ENCODE measurements around the gene AGAP3.

The AGAP3 gene

DNA sequence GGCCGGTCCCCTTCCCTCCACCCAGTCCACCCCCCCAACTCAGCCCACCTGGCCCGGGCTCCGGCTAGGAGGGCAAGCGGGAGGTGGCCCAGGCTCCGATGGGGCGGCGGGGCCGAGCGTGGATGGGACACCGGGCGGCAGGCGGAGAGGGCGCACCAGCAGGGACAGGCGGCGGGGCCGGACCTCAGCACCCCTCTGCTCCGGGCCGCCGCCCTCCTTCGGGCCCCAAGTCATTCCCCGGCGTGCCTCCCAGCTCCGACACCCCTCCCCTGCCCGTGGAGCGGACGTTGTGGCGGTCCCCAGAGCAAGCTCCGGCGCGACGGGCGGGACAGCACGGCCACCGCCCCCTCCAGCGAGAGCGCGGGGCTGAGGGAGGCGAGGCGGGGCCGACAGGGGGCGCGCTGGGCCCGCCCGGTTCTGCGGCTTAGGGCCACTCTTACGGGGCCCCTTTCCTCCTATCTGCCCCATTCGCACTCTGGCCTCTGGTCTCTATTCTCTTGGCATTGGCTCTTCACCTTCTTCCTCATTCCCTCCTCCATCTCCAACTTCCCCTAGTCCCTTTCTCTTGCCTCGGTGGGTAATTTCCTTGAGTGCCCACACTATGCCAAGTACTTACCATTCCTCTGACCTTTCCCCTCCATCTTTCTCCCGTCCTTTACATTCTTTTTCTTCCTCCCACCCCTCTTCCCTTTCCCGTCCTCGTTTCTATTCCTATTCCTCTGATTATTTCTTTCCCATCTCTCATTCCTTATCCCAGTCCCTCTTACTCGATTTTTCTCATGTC, 81.9 kb downstream of the AGAP3 start:
- peak; percentile 71 for DNase-seq

DNA sequence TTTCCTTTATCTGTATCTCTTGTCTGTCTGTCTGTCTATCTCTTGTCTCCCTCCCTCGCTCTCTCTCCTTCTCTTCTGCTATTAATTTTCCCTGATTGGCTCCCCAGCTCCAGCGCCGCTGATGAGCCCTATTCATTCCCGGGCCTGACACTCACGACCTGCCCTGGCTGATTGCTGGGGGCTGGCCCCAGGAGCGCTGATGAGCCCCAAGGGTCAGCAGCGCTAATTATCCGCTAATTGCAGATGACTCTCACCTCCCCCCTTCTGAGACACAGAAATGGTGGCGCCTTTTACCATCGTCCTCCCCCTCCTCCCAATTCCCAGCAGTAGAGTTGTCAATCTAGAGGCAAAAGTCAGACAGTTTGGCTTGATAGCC, 82.5 kb downstream of the AGAP3 start:
- no peak for DNase-seq

DNA sequence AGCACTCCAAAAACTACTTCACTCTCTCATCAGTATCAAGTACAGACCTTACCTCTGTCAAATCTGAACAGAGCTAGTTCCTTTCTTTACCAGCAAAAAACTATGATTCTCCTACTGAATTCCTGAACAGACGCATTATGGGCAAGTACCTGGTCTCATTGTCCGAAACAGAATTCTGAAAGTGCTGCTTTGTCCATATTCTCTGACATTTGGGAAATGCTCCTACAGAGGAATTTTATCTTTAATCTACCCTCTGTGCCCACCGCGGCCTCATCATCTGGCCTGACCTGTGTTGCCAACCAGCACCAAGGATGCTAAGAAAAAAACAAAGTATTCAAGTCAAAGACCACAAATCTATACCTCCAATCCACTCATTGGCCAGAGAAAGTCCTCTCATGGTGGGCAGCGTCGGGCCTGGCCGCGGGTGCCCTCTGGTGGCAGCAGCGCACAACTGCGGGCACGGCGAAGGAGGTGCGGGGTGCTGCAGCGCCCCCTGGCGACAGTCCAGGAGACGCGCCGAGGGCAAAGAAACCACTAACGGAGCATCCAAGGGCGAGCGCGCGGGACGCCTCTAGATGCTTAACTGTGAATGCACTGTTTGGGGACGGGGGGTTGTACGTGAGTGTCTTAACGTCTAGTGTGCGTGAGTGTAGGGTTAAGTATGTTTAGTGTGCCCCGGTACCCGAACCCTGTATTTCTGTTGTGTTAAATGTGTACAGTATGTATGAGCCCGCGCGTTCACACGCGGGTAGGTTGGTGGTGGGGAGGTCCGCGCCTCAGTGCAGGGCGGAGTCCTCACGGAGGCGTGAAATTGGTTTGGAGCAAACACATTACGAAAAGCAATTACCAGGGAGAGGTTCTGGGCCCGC, 86.2 kb downstream of the AGAP3 start:
- DNase-seq, result peak; percentile 92

DNA sequence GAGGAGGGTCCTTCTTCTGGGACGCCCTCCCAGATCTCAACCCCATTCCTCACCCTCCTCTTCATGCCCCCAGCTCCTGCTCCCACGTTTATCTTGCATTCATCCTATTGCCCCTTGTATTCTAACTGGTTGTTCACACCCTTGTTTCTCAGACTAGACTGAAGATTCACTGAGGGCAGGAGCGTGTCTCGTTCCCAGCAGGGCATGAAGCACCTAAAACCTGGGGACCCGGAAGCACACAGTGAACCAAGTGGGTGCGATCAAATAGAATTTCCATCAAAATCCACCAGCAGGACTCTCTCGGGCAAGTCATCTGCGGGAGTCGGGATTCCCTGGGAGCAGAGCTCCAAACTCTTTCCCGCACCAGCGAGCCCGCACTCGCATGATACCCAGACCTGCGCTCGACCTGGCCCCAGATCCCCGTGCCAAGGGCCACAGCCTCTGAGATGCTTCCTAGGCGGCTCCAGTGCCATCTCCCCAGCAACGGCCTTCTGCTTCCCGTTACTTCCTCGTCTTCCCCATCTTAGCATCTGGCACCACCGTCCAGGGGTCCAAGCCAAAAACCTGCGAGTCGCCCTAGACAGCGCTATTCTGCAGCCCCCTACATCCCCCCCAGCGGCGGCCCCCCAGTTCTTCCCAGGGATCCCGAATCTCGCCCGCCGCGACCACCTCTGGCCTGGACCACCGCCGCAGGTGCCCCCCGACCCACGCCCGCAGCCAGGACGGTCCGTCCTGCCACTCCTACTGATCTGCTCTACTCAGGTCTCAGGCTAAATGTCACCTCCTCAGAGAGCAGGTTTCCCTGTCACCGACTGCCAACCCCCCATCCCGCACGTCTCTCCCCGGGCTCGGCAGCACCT, 87.3 kb downstream of the AGAP3 start:
- no peak for DNase-seq

DNA sequence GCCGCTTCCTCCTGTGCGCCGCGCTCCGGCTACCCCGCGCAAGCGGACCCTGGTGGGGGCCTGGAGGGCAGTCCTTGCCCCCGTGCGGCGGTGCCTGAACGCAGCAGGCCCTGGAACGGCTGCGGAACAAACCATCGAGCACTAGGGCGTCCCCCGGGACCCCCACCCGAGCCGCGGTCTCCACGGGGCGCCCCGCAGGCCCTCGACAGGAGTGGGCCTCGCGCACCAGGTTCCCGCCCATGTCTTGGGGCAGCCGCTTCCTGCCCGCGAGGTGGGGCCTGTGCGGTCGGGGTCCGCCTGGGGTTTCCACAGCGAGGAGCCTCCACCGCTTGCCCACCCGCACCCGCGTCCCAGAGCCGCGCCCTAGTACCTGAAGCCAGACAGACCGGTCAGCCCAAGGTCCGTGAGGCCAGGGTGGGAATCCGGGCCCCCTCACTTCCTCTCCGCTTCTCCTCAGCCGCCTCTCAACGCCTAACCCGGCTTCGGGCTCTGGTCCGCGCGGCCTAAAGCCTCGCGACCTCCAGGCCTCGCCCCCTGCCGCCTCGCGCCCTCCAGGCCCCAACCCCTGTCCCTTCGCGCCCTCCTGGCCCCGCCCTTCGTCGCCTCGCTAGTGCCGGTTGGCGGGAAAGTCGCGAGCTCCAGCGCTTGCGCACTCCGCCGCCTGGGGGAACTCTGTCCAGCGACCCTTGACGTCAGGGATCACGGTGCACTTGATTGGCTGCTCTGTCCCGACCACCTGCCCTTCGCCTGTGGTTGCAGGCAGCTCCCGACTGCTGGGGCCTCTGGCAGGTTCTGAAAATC, 88.2 kb downstream of the AGAP3 start:
- peak; percentile 38 for DNase-seq

GRCh38 chr7:151175047-151175792, 88.9 kb downstream of the AGAP3 start:
- DNase-seq, result no peak

DNA sequence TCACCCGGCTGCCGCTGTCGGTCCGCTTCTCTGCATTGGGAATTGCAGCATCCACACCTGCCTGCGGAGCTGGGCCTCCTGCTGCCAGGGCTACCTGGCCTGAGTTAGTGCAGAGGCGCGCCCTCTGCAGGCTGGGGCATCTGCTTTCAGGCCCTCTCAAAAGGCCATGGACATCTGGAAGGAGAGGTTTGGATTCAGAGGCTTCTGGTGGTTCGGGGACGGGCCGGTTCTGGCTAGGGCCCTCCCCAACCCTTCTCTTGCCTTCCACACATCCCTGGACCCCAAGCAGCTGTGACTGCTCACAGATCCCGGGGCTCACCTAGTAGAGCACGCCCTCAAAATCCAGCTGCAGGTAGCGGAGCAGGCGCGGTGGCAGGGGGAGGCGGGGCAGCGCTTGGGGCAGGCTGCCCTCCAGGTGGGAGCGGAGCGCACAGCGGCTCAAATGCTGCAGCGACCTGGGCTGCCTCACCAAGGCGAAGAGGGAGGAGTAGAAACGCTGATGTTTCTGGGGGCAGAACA, 89.6 kb downstream of the AGAP3 start:
- no peak for DNase-seq

DNA sequence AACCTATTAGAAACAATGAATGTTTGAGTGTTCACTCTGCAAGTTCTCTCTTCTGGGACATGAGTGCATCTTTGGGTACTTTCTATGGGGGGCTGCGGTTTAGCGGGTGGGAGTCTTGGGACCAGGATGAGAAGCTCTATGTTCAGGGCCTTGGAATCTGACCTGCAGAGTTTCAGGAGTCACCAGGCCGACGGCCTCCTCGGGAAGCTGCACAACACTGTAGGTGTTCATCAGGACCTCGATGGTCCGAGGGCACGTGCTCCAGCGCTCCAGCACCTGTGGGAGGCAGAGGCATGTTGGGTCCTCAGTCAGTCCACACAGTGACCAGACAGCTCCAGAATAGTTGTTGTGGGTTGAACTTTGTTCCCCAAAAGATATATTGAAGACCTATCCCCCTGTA, 90.1 kb downstream of the AGAP3 start:
- no peak for DNase-seq

DNA sequence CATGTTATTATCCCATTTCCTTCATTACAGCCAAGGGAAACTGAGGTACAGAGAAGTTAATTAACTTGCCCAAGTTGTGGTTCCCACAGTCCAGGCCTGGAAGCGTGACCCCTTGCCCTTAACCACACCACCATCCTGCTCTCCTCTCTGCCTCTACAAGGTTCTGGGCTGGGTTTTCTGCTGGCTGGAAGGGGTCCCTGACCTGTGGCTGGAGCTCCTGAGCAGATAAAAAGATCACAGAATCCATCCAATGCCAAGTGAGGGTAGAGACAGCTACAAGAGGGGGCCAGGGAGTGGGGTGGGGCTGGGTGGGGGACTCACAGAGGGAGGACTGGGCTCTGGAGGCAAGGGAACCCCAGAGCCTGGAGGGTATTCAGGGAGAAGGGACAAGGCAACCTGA, 91.0 kb downstream of the AGAP3 start:
- DNase-seq, result no peak

- DNase-seq, result no peak
Observed at GRCh38 chr7:151178236-151178635, 92.0 kb downstream of the AGAP3 start.

DNA sequence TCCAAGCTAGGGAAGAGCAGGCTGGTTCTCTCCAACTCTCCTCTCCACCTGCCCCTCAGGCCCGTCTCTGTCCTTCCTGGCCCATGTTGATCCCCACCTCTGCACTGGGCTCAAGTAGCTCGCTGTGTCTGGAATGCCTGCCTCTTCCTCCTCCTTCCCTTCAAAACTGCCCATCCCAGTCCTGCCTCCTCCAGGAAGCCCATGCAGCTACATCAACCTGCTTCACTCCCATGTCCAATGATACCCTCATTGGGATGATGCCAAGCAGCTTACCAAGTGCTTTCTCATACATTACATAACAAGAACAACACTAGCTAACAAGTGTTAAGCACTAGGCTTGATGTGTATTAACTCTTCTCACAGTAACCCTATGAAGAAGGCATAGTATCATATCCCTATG, 92.6 kb downstream of the AGAP3 start:
- DNase-seq, result no peak

DNA sequence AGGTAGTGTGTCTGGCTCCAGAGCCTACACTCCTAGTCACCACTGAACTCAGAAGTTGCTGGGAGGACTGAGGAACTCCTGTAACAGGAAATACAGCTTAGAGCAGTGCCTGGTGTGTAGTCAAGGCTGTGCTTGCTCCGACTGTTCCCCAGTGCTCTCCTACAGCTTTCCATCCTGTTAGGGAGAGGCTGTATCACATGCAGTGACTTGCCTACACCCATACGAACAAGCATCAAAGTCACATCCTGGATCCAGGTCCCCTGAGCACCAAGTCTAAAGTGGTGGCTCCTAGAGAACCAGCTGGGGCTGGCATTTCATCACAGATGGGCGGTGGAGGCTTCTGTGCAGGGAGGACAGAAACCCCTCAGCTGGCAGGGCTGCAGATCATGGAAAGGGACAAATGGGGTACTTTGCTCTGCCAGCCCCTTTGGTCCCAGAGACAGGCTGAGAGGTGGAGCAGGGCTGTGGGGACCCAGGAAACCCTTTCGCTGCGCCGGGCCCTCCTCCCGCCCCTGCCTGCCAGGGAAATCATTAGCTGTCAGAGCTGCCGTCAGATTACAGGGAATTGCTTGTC, 93.1 kb downstream of the AGAP3 start:
- peak; percentile 15 for DNase-seq

GRCh38 chr7:151179946-151180345, 93.7 kb downstream of the AGAP3 start:
- no peak for DNase-seq

DNA sequence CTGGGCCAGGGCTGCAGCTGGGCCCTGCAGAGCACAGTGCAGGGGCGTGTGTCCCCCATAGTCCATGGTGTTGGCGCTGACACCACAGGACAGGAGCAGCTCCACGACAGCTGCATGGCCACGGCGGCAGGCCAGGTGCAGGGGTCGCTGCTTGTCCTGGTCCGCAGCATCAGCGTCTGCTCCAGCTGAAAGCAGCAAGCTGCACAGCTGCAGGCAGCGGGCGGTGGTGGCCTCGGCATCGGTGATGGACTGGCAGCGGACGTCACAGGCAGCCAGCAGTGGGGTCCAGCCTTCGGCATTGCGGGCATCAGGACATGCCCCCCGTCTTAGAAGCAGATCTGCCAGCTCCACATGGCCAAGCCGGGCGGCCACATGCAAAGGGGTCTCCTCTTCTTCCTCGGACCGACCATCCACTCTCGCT, 94.7 kb downstream of the AGAP3 start:
- no peak for DNase-seq

GRCh38 chr7:151185762-151186639, 99.7 kb downstream of the AGAP3 start:
- no peak for DNase-seq

GRCh38 chr7:151186640-151187408, 100.5 kb downstream of the AGAP3 start, which contains the start of gene ASB10:
ASB10 (minus strand) TSS chr7:151187250; CDS start chr7:151187130, 120 bp downstream.
- DNase-seq, result peak; percentile 25

- DNase-seq, result no peak
Observed at GRCh38 chr7:151187409-151188251, 101.4 kb downstream of the AGAP3 start.

GRCh38 chr7:151188252-151188542, 101.9 kb downstream of the AGAP3 start:
- no peak for DNase-seq

Measured in retina (tissue), 1 donor.